ENCODE measurements around the gene ADORA1.

The ADORA1 gene

DNA sequence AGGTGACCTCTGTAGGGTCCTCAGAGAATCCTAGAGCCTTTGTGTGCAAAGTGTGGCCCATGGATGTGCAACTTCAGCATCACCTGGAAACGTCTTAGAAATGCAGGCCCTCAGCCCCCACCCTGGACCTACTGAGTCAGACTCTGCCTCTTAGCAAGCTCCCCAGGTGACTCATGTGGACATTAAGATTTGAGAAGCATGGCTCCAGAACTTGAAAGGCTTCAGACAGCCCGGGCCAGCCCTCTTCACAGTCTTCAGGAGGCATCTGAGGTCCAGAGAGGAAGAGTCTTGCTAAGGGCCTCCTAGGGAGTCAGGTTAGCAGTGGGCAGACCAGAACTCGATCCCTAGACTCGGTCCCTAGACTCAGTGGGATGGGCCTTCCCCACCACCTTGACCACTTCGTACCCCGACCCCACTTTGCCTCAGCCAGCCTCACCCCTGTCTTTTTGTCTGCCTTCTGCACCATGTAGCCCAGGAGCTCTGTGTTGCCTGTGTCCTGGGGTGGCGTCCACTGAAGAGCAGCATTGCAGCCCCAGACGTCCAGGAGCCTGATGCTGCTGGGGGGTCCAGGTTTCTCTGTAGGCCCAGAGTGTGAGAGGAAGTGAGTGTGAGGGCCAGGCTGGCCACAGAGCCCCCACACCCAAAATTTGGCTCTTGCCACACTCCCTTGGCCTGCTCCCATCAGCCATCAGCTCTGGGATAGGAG is 43.3 kb downstream of the ADORA1 start:
- Histone ChIP-seq H3K9ac (ENCODE audit: low read length) (no peak overlapping the region), H3K9me3 (ENCODE audit: control insufficient read depth, low read length) (no peaks in the 10 kb centered on the region), H3K4me3 (ENCODE audit: low read length) (no peak overlapping the region), H3K36me3 (ENCODE audit: control insufficient read depth, insufficient read depth, low read length) (no peaks in the 10 kb centered on the region), H3K27me3 (ENCODE audit: control insufficient read depth, insufficient read depth, low read length) (peaks cover 4% of the 10 kb centered on the region), H3K4me1 (ENCODE audit: control insufficient read depth, insufficient read depth, low read length) (peaks cover 7% of the 10 kb centered on the region)

DNA sequence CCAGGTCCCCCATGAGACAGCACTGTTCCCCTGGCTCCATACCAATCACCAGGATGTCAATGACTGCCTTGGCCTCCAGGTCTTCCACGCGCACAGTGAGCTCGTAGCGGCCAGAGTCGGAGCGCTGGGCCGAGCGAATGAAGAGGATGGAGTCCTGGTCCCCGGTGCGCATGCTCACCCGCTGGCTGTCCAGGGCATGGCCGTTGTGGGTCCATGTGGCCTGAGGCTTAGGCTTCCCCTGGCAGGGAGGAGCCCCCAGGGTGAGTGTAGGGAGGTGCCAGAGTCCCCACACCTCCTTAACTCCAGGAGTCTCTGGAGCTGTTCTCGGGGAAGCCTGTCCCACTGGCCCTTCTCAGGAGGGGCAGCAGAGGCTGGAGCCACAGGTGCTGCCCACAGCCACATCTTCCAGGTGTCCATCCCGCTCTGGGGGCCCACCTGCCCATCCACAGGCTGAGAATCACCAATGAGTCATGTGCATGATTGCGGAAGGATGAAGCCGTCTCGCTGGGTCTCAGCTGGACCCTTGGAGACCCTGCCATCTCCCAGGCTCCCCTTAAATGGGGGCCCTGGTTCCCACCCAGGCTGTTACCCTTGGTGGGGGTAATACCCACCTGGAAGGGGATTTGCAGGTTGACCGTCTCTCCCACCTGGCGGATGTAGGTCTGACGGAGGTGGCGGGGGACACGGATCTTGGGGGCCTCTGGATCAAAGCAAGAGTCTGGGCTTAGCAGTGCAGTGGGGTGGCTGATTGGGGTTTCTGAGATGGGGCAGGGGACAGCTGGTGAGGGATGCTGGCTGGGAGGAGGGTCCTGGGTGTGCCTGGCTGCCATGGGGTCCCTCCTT is 44.0 kb downstream of the ADORA1 start:
- no peaks in the 10 kb centered on the region for H3K9me3 ChIP-seq (ENCODE audit: control insufficient read depth, low read length)
- no peaks in the 10 kb centered on the region for H3K36me3 ChIP-seq (ENCODE audit: control insufficient read depth, insufficient read depth, low read length)
- H3K27me3 ChIP-seq (ENCODE audit: control insufficient read depth, insufficient read depth, low read length), result peaks cover 3% of the 10 kb centered on the region
- H3K4me1 ChIP-seq (ENCODE audit: control insufficient read depth, insufficient read depth, low read length), result peaks cover 6% of the 10 kb centered on the region
- H3K9ac ChIP-seq (ENCODE audit: low read length), result no peak overlapping the region
- no peak overlapping the region for H3K4me3 ChIP-seq (ENCODE audit: low read length)

DNA sequence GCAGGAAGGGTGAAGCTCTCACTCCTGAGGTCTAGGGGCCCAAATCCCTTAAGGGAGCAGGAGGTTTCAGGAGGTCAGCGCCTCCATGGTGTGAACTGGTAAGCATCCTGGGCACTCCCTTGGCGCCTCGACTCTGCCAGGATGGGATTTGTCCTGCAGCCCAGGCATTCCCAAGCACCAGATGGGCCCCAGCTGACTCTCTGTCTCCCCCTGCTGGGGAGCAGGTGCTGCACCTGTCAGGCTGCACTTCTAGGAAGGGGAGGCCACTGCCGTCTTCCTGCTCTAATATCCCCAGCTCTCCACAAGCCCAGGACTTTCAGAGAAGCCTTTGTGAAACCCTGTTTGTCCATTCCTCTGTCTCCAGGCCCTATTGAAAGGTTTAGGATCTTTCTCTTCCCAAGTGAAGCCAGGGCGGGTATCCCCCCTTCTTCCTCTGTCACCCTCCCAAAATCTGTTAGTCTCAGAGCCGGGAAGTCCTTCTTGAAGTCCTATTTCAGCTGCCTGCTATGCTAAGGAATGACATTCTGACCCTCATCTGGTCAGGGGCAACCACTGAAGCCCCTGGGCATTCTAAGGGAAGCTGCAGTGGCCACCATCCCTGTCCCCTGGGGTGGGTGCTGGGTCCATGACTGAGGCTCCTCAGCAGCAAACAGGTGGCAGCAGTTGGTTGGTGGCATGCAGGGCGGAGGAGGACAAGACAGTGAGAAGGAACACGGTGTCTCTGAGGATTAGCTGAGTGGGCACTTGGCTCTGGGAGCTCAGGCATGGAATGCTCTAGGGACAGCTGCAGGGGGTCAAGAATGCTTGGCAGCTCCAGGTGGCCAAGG is 44.9 kb downstream of the ADORA1 start:
- peaks cover 2% of the 10 kb centered on the region for H3K27me3 ChIP-seq (ENCODE audit: control insufficient read depth, insufficient read depth, low read length)
- no peak overlapping the region for H3K9ac ChIP-seq (ENCODE audit: low read length)
- no peak overlapping the region for H3K4me3 ChIP-seq (ENCODE audit: low read length)
- H3K9me3 ChIP-seq (ENCODE audit: control insufficient read depth, low read length), result no peaks in the 10 kb centered on the region
- peaks cover 3% of the 10 kb centered on the region for H3K4me1 ChIP-seq (ENCODE audit: control insufficient read depth, insufficient read depth, low read length)
- no peaks in the 10 kb centered on the region for H3K36me3 ChIP-seq (ENCODE audit: control insufficient read depth, insufficient read depth, low read length)

DNA sequence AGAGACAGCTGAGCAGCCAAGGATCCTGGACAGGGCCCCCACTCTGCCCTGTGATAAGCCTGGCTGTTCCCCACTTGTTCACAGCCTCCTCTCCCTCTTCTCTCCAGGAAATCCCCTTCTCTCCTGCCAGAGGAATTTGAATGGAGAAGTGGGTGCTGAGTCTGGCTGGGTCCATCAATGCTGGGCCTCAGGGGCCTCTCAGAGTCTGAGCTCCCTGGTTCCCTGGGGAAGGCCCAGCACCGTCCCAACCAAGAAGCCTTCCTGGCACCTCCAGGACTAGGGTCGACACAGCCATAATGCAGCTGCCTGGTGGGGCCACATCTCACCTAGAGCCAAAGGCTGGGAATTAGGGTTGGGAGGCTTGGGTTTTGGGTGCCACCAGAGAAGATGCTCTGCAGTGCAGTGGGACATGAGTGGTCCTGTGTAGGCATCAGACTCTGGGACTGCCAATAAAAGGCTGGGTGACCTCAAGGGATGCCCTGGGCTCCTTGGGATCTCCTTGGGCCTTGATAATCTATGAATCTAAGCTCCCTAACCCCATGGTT is 45.6 kb downstream of the ADORA1 start:
- H3K4me3 ChIP-seq (ENCODE audit: low read length), result no peak overlapping the region
- no peaks in the 10 kb centered on the region for H3K36me3 ChIP-seq (ENCODE audit: control insufficient read depth, insufficient read depth, low read length)
- peaks cover 3% of the 10 kb centered on the region for H3K4me1 ChIP-seq (ENCODE audit: control insufficient read depth, insufficient read depth, low read length)
- H3K9ac ChIP-seq (ENCODE audit: low read length), result no peak overlapping the region
- H3K27me3 ChIP-seq (ENCODE audit: control insufficient read depth, insufficient read depth, low read length), result peaks cover 4% of the 10 kb centered on the region
- no peaks in the 10 kb centered on the region for H3K9me3 ChIP-seq (ENCODE audit: control insufficient read depth, low read length)

DNA sequence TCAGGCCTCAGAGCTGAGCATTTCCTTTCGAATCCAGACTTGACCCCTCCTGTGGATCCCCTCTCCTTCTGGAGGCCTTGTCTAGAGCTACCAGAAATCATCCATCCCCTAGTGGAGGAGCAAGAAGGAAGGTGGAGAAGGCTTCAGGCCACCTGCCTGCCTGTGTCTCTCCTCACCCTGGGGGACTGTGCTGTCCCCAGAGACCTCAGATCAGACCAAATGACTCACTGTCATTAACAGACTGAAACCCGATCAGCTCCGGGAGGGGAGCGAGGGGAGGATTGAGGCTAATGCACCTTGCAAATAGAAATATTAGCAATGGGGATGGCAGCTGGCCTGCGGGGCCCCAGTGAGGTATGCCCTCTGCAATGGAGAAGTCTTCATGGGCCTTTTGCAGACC is 46.0 kb downstream of the ADORA1 start:
- Histone ChIP-seq H3K9me3 (ENCODE audit: control insufficient read depth, low read length) (no peaks in the 10 kb centered on the region), H3K36me3 (ENCODE audit: control insufficient read depth, insufficient read depth, low read length) (no peaks in the 10 kb centered on the region), H3K4me3 (ENCODE audit: low read length) (no peak overlapping the region), H3K27me3 (ENCODE audit: control insufficient read depth, insufficient read depth, low read length) (peaks cover 4% of the 10 kb centered on the region), H3K9ac (ENCODE audit: low read length) (no peak overlapping the region), H3K4me1 (ENCODE audit: control insufficient read depth, insufficient read depth, low read length) (peaks cover 3% of the 10 kb centered on the region)

DNA sequence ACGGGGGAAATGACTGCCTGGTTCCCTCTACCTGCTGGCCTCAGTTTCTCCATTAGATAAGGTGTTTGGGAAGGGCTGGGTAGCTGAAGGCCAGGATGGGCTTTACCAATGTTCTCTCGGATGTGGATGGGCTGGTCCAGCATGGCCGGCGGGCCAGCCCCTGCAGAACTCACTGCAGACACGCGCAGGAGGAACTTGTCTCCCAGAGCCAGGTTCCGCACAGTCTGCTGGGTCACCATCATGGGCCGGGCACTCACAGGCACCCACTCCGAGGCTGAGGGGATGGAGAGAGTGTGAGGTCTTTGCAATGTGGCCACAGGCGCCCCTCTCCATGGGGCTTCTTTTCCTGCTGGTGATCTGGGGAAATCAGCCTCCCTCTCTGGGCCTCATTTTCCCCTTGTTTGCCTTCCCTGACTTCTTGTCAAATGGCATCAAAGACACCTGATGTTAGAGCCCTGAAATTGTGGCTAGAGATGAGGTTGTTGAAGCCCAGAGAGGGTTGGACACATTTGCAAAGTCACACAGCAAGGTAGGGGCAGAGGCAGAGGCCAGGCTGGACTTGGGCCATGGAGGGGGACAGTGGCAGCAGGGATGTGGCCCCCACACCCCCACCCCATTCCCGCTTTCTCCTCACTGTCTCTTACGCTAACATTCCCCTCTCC is 46.9 kb downstream of the ADORA1 start:
- H3K9me3 ChIP-seq (ENCODE audit: control insufficient read depth, low read length), result no peaks in the 10 kb centered on the region
- peaks cover 3% of the 10 kb centered on the region for H3K4me1 ChIP-seq (ENCODE audit: control insufficient read depth, insufficient read depth, low read length)
- peaks cover 4% of the 10 kb centered on the region for H3K27me3 ChIP-seq (ENCODE audit: control insufficient read depth, insufficient read depth, low read length)
- no peaks in the 10 kb centered on the region for H3K36me3 ChIP-seq (ENCODE audit: control insufficient read depth, insufficient read depth, low read length)
- no peak overlapping the region for H3K9ac ChIP-seq (ENCODE audit: low read length)
- H3K4me3 ChIP-seq (ENCODE audit: low read length), result no peak overlapping the region

DNA sequence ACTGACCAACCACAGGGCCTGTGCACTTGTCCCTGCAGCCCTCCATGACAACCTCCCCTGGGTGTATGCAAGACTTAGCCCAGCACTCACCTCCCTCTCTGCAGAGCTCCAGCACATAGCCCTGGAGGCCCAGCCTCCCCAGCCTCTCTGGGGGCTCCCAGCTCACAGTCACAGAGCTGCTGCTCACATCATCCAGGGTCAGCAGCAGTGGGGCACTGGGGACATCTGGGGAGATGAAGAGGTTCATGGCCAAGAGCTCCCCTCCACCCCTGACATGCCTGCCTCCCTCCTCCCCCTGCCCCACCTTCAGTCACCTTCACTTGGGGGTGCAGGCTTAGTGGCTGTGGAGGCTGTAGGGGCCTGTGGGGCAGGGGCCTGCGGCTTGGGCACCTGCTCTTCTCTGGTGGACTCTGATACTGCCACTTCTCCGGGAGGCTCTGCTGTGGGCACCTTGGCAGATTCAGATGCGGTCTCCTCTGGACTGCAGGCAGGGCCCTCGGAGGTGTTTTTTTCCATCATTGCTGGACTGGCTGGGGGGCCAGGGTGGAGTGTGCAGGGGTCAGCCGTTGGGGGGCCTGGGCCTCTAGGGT is 47.8 kb downstream of the ADORA1 start, which contains the start of gene MYBPH:
Gene MYBPH (minus strand): TSS at position 590 of the 590 bp plus-strand sequence. CDS start 71 bp downstream, at position 519.
- Histone ChIP-seq H3K4me3 (ENCODE audit: low read length) (no peak within 1 kb of the TSS), H3K4me1 (ENCODE audit: control insufficient read depth, insufficient read depth, low read length) (peaks cover 3% of the 10 kb centered on the region), H3K36me3 (ENCODE audit: control insufficient read depth, insufficient read depth, low read length) (no peaks in the 10 kb centered on the region), H3K9me3 (ENCODE audit: control insufficient read depth, low read length) (no peaks in the 10 kb centered on the region), H3K27me3 (ENCODE audit: control insufficient read depth, insufficient read depth, low read length) (peaks cover 4% of the 10 kb centered on the region), H3K9ac (ENCODE audit: low read length) (no peak within 1 kb of the TSS)

DNA sequence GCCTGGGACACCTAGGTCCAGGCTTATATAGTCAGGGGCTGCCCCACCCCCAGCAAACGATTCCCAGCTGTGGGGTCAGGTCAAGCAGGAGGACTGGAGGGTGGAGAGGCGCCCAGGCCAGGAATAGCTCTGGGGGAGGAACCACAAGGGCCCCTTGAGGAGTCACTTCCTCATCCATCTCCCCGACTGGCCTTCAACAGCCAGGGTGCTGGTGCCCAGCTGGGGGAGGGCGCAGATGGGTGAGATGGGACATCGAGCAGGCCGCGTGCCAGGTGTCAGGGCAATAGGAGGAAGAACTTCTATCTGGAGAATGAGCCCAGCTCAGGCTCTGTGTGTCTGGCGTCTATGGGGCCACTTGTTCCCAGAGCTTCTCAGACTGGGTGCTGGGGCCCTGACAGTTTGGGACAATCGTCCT is 48.3 kb downstream of the ADORA1 start:
- Histone ChIP-seq H3K9me3 (ENCODE audit: control insufficient read depth, low read length) (no peaks in the 10 kb centered on the region), H3K36me3 (ENCODE audit: control insufficient read depth, insufficient read depth, low read length) (no peaks in the 10 kb centered on the region), H3K27me3 (ENCODE audit: control insufficient read depth, insufficient read depth, low read length) (peaks cover 4% of the 10 kb centered on the region), H3K4me1 (ENCODE audit: control insufficient read depth, insufficient read depth, low read length) (peaks cover 3% of the 10 kb centered on the region), H3K4me3 (ENCODE audit: low read length) (no peak overlapping the region), H3K9ac (ENCODE audit: low read length) (no peak overlapping the region)

DNA sequence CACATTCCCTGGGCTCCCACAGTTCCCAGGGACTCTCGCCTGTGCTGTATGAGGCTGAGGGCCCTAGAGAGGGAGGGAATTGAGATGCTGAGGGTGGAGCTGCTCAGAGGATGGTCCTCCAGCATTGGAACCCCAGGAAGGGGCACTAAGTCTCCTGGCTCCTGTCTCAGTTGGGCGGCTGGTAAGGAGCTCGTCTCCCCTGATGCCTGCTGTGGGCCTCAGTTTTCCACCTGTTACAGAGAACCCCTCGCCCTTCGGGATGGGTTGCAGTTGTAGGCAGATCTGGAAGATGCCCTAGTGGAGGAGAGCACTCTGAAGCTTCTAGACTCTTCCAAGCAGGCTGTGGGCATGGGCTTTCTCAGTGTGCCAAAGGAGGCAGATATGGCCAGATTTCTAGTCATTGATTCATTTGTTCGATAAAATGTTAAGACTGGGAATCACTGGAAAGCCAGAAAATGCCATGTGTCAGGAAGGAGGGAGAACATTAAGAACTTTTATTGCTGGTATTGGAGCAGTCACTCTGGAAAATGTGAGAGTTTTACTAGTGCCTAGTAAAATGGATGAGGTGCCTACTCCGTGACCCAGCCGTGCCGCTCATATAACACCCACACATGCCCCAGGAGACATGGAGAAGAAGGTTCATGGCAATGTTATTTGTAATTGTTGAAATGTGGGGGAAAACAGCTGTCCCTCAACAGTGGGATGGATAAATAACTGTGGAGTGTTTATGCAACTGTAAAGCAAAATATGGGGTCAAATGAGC is 48.9 kb downstream of the ADORA1 start:
- Histone ChIP-seq H3K9ac (ENCODE audit: low read length) (no peak overlapping the region), H3K27me3 (ENCODE audit: control insufficient read depth, insufficient read depth, low read length) (peaks cover 4% of the 10 kb centered on the region), H3K36me3 (ENCODE audit: control insufficient read depth, insufficient read depth, low read length) (no peaks in the 10 kb centered on the region), H3K4me1 (ENCODE audit: control insufficient read depth, insufficient read depth, low read length) (peaks cover 3% of the 10 kb centered on the region), H3K4me3 (ENCODE audit: low read length) (no peak overlapping the region), H3K9me3 (ENCODE audit: control insufficient read depth, low read length) (no peaks in the 10 kb centered on the region)

DNA sequence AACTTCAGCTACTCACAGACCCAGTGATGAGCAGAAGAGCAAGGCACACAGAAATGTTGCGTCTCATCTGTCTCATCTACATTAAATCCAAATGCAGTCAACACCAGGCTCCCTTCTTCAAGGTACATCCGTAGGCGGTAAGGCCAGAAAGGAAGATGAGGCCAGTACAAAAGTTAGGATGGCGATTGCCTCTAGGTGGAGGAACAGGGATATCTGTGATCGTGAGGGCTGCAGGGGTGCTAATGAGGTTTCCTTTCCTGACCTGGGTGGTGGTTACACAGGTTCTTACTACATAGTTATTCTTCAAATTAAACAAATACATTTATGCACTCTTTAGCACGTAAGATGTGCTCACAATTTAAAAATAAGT is 49.5 kb downstream of the ADORA1 start:
- Histone ChIP-seq H3K9ac (ENCODE audit: low read length) (no peak overlapping the region), H3K9me3 (ENCODE audit: control insufficient read depth, low read length) (no peaks in the 10 kb centered on the region), H3K4me1 (ENCODE audit: control insufficient read depth, insufficient read depth, low read length) (peaks cover 3% of the 10 kb centered on the region), H3K4me3 (ENCODE audit: low read length) (no peak overlapping the region), H3K27me3 (ENCODE audit: control insufficient read depth, insufficient read depth, low read length) (peaks cover 4% of the 10 kb centered on the region), H3K36me3 (ENCODE audit: control insufficient read depth, insufficient read depth, low read length) (no peaks in the 10 kb centered on the region)
